ENCODE measurements around the gene ANTXR1.
"Not testable (repeated sequence)": the region's sequence is repeated elsewhere in the genome, so short reads cannot be mapped to it uniquely, and the experiment has no call there.

Gene ANTXR1

GRCh38 chr2:69165091-69165880 lies 152.3 kb downstream of the ANTXR1 start:
- DNase-seq (ENCODE audit: low read depth in 2 of 2) = no peak

GRCh38 chr2:69166465-69166811 lies 153.5 kb downstream of the ANTXR1 start:
- DNase-seq (ENCODE audit: low read depth in 2 of 2) = no peak

GRCh38 chr2:69166812-69167468 lies 154.0 kb downstream of the ANTXR1 start:
- DNase-seq (ENCODE audit: low read depth in 2 of 2) = no peak

- DNase-seq (ENCODE audit: low read depth in 2 of 2) = no peak
Observed at GRCh38 chr2:69167469-69167822, 154.5 kb downstream of the ANTXR1 start.

GRCh38 chr2:69168144-69168813 lies 155.3 kb downstream of the ANTXR1 start:
- no peak for DNase-seq (ENCODE audit: low read depth in 2 of 2)

GRCh38 chr2:69168950-69169654 lies 156.1 kb downstream of the ANTXR1 start:
- no peak for DNase-seq (ENCODE audit: low read depth in 2 of 2)

- no peak for DNase-seq (ENCODE audit: low read depth in 2 of 2)
Observed at GRCh38 chr2:69169655-69170389, 156.8 kb downstream of the ANTXR1 start.

GRCh38 chr2:69170661-69171060 lies 157.7 kb downstream of the ANTXR1 start:
- DNase-seq (ENCODE audit: low read depth in 2 of 2) = no peak

GRCh38 chr2:69171116-69171896 lies 158.3 kb downstream of the ANTXR1 start:
- DNase-seq (ENCODE audit: low read depth in 2 of 2) = no peak

GRCh38 chr2:69171897-69172525 lies 159.0 kb downstream of the ANTXR1 start:
- no peak for DNase-seq (ENCODE audit: low read depth in 2 of 2)

- no peak for DNase-seq (ENCODE audit: low read depth in 2 of 2)
Observed at GRCh38 chr2:69173706-69174105, 160.7 kb downstream of the ANTXR1 start.

- not testable (repeated sequence) for DNase-seq (ENCODE audit: low read depth in 2 of 2)
Observed at GRCh38 chr2:69174211-69174610, 161.2 kb downstream of the ANTXR1 start.

GRCh38 chr2:69175790-69176715 lies 163.1 kb downstream of the ANTXR1 start:
- DNase-seq (ENCODE audit: low read depth in 2 of 2) = no peak

GRCh38 chr2:69177063-69177771 lies 164.2 kb downstream of the ANTXR1 start:
- DNase-seq (ENCODE audit: low read depth in 2 of 2) = no peak

GRCh38 chr2:69177785-69178636 lies 165.0 kb downstream of the ANTXR1 start:
- DNase-seq (ENCODE audit: low read depth in 2 of 2) = no peak

GRCh38 chr2:69178756-69179155 lies 165.8 kb downstream of the ANTXR1 start:
- DNase-seq (ENCODE audit: low read depth in 2 of 2) = no peak

- no peak for DNase-seq (ENCODE audit: low read depth in 2 of 2)
Observed at GRCh38 chr2:69180227-69180626, 167.2 kb downstream of the ANTXR1 start.

GRCh38 chr2:69180974-69181373 lies 168.0 kb downstream of the ANTXR1 start:
- no peak for DNase-seq (ENCODE audit: low read depth in 2 of 2)

Data from stimulated activated CD4-positive, alpha-beta T cell treated with anti-CD3 and anti-CD28 coated beads, Interleukin-1b, Interleukin-23, amount 100 ng/mL, for 1 hour (primary cell).